ENCODE results near the gene MAPKAPK3. TPM values are rescaled to one million over a fixed set of nuclear protein-coding genes. Genes with fewer than 3 reads are reported as not detected.
A peak's percentile ranks its signal among the peaks of the same experiment; 100 is the strongest.

The MAPKAPK3 gene
- total RNA-seq, 1 donor from 2014 or later: 37.0 TPM

DNA sequence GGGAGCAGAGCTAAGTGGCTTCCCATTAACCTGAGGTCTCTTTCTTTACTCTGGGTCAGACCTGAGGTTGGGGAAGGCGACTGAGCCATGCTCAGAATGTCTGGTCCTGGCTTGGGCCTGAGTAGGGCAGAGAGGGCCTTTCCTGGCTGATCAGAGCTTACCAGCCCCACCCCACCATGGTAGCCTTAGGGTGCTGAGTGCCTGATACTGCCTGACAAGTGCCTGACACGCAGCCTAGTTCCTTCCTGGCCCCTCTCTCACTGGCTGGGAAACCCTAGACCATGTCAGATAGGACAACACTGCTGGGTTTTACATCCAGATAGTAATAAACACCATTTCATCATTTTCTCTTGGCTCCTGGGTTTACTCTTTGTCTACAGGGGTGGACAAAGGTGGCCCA, 32.0 kb downstream of the MAPKAPK3 start:
- Mint-ChIP-seq H3K4me3 (no peak overlapping the region), H3K27me3 (ENCODE audit: low read depth) (no peaks in the 10 kb centered on the region), H3K36me3 (ENCODE audit: low read depth) (no peaks in the 10 kb centered on the region), H3K27ac (ENCODE audit: unreplicated experiment) (peak overlapping the region; percentile 75), H3K9me3 (no peaks in the 10 kb centered on the region), H3K4me1 (peaks cover 10% of the 10 kb centered on the region)
- TF ChIP-seq, protein P1, sequence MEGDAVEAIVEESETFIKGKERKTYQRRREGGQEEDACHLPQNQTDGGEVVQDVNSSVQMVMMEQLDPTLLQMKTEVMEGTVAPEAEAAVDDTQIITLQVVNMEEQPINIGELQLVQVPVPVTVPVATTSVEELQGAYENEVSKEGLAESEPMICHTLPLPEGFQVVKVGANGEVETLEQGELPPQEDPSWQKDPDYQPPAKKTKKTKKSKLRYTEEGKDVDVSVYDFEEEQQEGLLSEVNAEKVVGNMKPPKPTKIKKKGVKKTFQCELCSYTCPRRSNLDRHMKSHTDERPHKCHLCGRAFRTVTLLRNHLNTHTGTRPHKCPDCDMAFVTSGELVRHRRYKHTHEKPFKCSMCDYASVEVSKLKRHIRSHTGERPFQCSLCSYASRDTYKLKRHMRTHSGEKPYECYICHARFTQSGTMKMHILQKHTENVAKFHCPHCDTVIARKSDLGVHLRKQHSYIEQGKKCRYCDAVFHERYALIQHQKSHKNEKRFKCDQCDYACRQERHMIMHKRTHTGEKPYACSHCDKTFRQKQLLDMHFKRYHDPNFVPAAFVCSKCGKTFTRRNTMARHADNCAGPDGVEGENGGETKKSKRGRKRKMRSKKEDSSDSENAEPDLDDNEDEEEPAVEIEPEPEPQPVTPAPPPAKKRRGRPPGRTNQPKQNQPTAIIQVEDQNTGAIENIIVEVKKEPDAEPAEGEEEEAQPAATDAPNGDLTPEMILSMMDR (conservative IDR thresholded peaks at IDR 0.05): no peak
- DNase-seq (ENCODE audit: low read depth, low spot score): no peak

DNA sequence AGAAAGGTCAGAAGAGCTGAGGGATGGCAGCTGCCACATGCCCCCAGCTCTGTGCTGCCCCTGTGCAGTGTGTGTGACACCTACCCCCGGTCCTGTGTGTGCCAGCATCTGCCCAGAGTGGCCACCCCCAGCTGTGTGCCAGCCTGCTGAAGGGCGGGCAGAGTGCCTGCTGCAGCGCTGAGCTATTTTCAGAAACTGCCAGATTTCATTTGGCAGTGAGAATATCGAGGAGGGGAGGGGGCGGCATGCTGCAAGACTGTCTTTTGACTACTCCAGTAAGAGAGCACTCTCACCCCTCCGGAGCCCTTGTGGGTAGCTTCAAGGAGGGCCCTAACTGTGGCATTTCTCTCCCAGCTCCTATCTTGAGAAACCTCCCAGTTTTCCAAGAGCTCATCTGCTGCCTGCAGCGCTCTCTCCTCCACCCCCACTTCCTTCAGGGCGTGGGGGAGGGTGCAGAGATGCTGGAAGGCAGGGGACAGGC, 32.5 kb downstream of the MAPKAPK3 start:
- TF ChIP-seq, protein P1 (conservative IDR thresholded peaks at IDR 0.05): no peak
- Mint-ChIP-seq H3K27ac (ENCODE audit: unreplicated experiment) (peak overlapping the region; percentile 75), H3K4me1 (peaks cover 10% of the 10 kb centered on the region), H3K27me3 (ENCODE audit: low read depth) (no peaks in the 10 kb centered on the region), H3K36me3 (ENCODE audit: low read depth) (no peaks in the 10 kb centered on the region), H3K4me3 (no peak overlapping the region), H3K9me3 (no peaks in the 10 kb centered on the region)
- DNase-seq (ENCODE audit: low read depth, low spot score): no peak

DNA sequence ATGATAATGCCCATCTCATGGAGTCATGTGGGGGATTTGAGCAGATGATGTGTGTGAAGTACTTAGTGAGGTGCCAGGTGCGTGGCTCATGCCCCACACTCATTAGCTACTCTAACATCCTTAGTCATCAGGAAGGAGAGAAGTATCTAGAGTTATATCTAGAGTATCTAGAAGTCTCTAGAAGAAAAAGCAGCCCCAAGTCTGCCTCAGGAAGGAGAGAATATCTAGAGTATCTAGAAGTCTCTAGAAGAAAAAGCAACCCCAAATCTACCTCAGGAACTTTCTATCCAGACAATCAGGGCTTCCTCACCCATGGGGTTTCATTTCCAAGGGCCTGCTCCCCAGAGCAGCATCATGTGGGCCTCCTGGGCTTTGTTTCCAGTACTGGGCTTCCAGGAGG, 33.1 kb downstream of the MAPKAPK3 start:
- H3K4me1 Mint-ChIP-seq: peaks cover 10% of the 10 kb centered on the region
- H3K9me3 Mint-ChIP-seq: no peaks in the 10 kb centered on the region
- no peaks in the 10 kb centered on the region for H3K36me3 Mint-ChIP-seq (ENCODE audit: low read depth)
- no peak for DNase-seq (ENCODE audit: low read depth, low spot score)
- TF ChIP-seq, protein P1 (conservative IDR thresholded peaks at IDR 0.05): no peak
- no peaks in the 10 kb centered on the region for H3K27me3 Mint-ChIP-seq (ENCODE audit: low read depth)
- H3K4me3 Mint-ChIP-seq: no peak overlapping the region
- H3K27ac Mint-ChIP-seq (ENCODE audit: unreplicated experiment): no peak overlapping the region

DNA sequence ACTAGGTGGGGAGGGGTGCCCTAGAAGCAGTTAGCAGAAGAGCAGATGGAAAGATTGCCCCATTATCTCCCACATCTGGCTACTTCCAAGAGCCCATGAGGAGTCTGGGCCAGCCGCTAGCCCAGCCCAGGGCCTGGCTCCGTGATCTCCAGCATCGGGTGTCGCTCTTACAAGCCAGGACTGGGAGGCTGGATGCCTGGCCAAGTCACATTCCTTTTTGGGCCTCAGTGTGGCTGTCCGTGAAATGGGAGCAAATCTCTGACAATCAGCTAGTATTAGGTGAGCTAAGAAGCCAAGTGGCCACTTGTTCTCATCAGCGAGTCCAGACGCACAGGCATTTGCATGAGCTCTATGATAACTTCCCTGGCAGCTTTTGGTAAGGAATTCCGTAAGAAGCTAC, 34.5 kb downstream of the MAPKAPK3 start:
- DNase-seq (ENCODE audit: low read depth, low spot score): no peak
- peaks cover 10% of the 10 kb centered on the region for H3K4me1 Mint-ChIP-seq
- no peaks in the 10 kb centered on the region for H3K9me3 Mint-ChIP-seq
- H3K4me3 Mint-ChIP-seq: no peak overlapping the region
- TF ChIP-seq, protein P1 (conservative IDR thresholded peaks at IDR 0.05): no peak
- no peaks in the 10 kb centered on the region for H3K27me3 Mint-ChIP-seq (ENCODE audit: low read depth)
- H3K27ac Mint-ChIP-seq (ENCODE audit: unreplicated experiment): no peak overlapping the region
- H3K36me3 Mint-ChIP-seq (ENCODE audit: low read depth): no peaks in the 10 kb centered on the region

DNA sequence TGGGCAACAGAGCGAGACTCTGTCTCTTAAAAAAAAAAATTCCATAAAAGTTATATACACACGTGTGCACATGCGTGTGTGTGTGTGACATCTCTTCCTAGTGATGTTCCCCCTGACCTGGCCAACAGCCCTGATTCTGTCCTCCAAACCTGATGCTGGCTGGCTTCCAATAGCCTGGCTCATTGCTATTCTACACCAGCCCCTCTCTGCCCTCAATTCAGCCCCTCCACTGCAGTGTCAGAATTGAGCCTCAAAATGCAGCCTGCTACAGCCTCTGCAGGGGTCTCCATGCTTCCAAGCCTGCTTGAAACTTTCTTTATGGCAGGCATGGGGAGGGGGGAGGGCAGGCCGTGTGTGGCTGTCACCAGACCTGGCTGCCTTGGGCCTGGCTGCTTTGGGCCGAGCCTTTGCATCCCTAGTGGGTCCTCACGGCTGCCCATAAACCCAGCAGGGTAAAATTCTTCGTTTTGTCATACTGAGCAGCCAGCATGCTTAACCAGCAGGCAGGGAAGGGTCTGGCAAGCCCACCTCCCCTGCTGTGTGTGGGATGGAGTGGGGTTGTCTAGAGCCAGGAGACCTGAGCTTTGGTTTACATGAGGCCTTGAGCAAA, 35.1 kb downstream of the MAPKAPK3 start:
- H3K9me3 Mint-ChIP-seq: no peaks in the 10 kb centered on the region
- no peak overlapping the region for H3K4me3 Mint-ChIP-seq
- no peaks in the 10 kb centered on the region for H3K36me3 Mint-ChIP-seq (ENCODE audit: low read depth)
- TF ChIP-seq, protein P1 (conservative IDR thresholded peaks at IDR 0.05): no peak
- peaks cover 10% of the 10 kb centered on the region for H3K4me1 Mint-ChIP-seq
- no peak overlapping the region for H3K27ac Mint-ChIP-seq (ENCODE audit: unreplicated experiment)
- DNase-seq (ENCODE audit: low read depth, low spot score): no peak
- H3K27me3 Mint-ChIP-seq (ENCODE audit: low read depth): no peaks in the 10 kb centered on the region

All from neural crest cell (in vitro differentiated cells).